OCI-LY3 (cell line): Measurements from ENCODE around the gene CYP2D6.

Experiments
- CTCF ChIP-seq: fragments of 200-600, 300-600 bp; sonication (generic); IDR thresholded peaks from 2 replicates; pipeline ENCODE4 v1.5.1; 2014; ENCODE audit warnings: antibody characterized with exemption, low read length, low read depth
- EZH2phosphoT487 ChIP-seq: fragments of 200-600 bp; shearing (Covaris generic); IDR thresholded peaks from 2 replicates; pipeline ENCODE4 v1.6.1; 2018; ENCODE audit warnings: antibody characterized with exemption, mixed run types, low read depth

GRCh38 chr22:42150727-42151590, 20.3 kb upstream of the CYP2D6 start:
- no peak for TF ChIP-seq CTCF
- no peak for TF ChIP-seq EZH2phosphoT487
